Neural progenitor cell (in vitro differentiated cells): Measurements from ENCODE around the gene AMMECR1L. TPM values are rescaled to one million over a fixed set of nuclear protein-coding genes. Genes with fewer than 3 reads are reported as not detected.
A peak's percentile ranks its signal among the peaks of the same experiment; 100 is the strongest.
"Not testable (repeated sequence)": the region's sequence is repeated elsewhere in the genome, so short reads cannot be mapped to it uniquely, and the experiment has no call there.

Experiments used
- DNase-seq: peaks from one replicate; pipeline ENCODE4 v3.0.0-alpha.2; 2016; ENCODE audit warnings: low spot score
- H2AFZ ChIP-seq: fragments of 200-600 bp; sonication (generic); replicated peaks from 2 replicates; pipeline ENCODE4 v1.6.1; 2016; ENCODE audit warnings: antibody characterized with exemption
- H3F3A ChIP-seq: fragments of 200-600 bp; sonication (generic); 2 replicates; pipeline ENCODE4 v1.6.1; 2016; ENCODE audit warnings: antibody characterized with exemption, low read depth
- H3K27ac ChIP-seq: fragments of 200-600 bp; sonication (generic); 2 replicates; pipeline ENCODE4 v1.5.1; 2016; ENCODE audit warnings: mild to moderate bottlenecking
- H3K27me3 ChIP-seq: fragments of 200-600 bp; sonication (generic); 2 replicates; pipeline ENCODE4 v1.6.1; 2016; ENCODE audit warnings: mild to moderate bottlenecking, moderate library complexity
- H3K36me3 ChIP-seq: fragments of 200-600 bp; sonication (generic); 2 replicates; pipeline ENCODE4 v1.5.1; 2016
- H3K4me1 ChIP-seq: fragments of 200-600 bp; sonication (generic); 2 replicates; pipeline ENCODE4 v1.6.1; 2016; ENCODE audit warnings: mixed run types
- H3K4me2 ChIP-seq: fragments of 200-600 bp; sonication (generic); 2 replicates; pipeline ENCODE4 v1.6.1; 2016
- H3K4me3 ChIP-seq: fragments of 200-600 bp; sonication (generic); 2 replicates; pipeline ENCODE4 v1.5.1; 2016
- H3K79me2 ChIP-seq: fragments of 200-600 bp; sonication (generic); 2 replicates; pipeline ENCODE4 v1.6.1; 2016; ENCODE audit warnings: low read depth
- H3K9ac ChIP-seq: fragments of 200-600 bp; sonication (generic); 2 replicates; pipeline ENCODE4 v1.6.1; 2016
- H3K9me3 ChIP-seq: fragments of 200-600 bp; sonication (generic); 2 replicates; pipeline ENCODE4 v1.5.1; 2016; ENCODE audit warnings: low read depth
- H4K20me1 ChIP-seq: fragments of 200-600 bp; sonication (generic); 2 replicates; pipeline ENCODE4 v1.6.1; 2016; ENCODE audit warnings: low read depth
- H3K27ac Mint-ChIP-seq: 3 replicates; pipeline ENCODE4 v1.8.0; 2021; ENCODE audit warnings: mixed read lengths
- H3K27me3 Mint-ChIP-seq: 2 replicates; pipeline ENCODE4 v1.8.0; 2022; ENCODE audit warnings: low read depth, mild to moderate bottlenecking, inconsistent platforms, moderate library complexity, mixed read lengths; ENCODE audit not compliant: insufficient read depth
- H3K36me3 Mint-ChIP-seq: 3 replicates; pipeline ENCODE4 v1.8.0; 2021; ENCODE audit warnings: mixed read lengths
- H3K4me1 Mint-ChIP-seq: 3 replicates; pipeline ENCODE4 v1.8.0; 2021; ENCODE audit warnings: mixed read lengths
- H3K4me3 Mint-ChIP-seq: 3 replicates; pipeline ENCODE4 v1.8.0; 2021; ENCODE audit warnings: mild to moderate bottlenecking, moderate library complexity, mixed read lengths
- H3K9me3 Mint-ChIP-seq: 3 replicates; pipeline ENCODE4 v1.8.0; 2020; ENCODE audit warnings: mixed read lengths
- CTCF ChIP-seq: fragments of 200-600 bp; sonication (generic); IDR thresholded peaks from 2 replicates; pipeline ENCODE4 v1.5.1; 2017; ENCODE audit warnings: antibody characterized with exemption, mild to moderate bottlenecking
- EZH2 ChIP-seq: fragments of 200-600 bp; sonication (generic); IDR thresholded peaks from 2 replicates; pipeline ENCODE4 v1.6.1; 2017; ENCODE audit warnings: antibody characterized with exemption, mild to moderate bottlenecking, moderate library complexity
- EZH2phosphoT487 ChIP-seq: fragments of 200-600 bp; sonication (generic); IDR thresholded peaks from 2 replicates; pipeline ENCODE4 v1.6.1; 2017; ENCODE audit warnings: antibody characterized with exemption
- total RNA-seq: library from RNA; depleted of rRNA; stranded (reverse); fragments of >200 nt; gene quantifications from 2 replicates; pipeline ENCODE4 v1.2.3, GENCODE V29; 2015; ENCODE audit warnings: low replicate concordance

The AMMECR1L gene
- total RNA-seq: 19.0 and 21.0 TPM in 2 replicates

GRCh38 chr2:127885780-127886592 is at the start of gene AMMECR1L:
AMMECR1L (minus strand) TSS chr2:127885956; CDS start chr2:127874234, 11,722 bp downstream.
- peaks cover 18% of the 10 kb centered on the region for H3K36me3 ChIP-seq
- H3K4me3 ChIP-seq: peak within 1 kb of the TSS; percentile 87
- peaks cover 57% of the 10 kb centered on the region for H3K79me2 ChIP-seq
- H3K4me2 ChIP-seq: peak within 1 kb of the TSS; percentile 93
- H3K9ac ChIP-seq: peak within 1 kb of the TSS; percentile 54
- peak within 1 kb of the TSS; percentile 92 for H3K27ac ChIP-seq
- H3K4me1 Mint-ChIP-seq: peaks cover 27% of the 10 kb centered on the region
- H3K9me3 Mint-ChIP-seq, H3F3A ChIP-seq, H3K9me3 ChIP-seq, H3K36me3 Mint-ChIP-seq, H3K27me3 ChIP-seq, H3K27me3 Mint-ChIP-seq: not testable (repeated sequence)
- peak within 1 kb of the TSS; percentile 88 for H3K27ac Mint-ChIP-seq
- DNase-seq: peak; percentile 82
- peak within 1 kb of the TSS; percentile 93 for H2AFZ ChIP-seq
- H4K20me1 ChIP-seq: peaks cover 30% of the 10 kb centered on the region
- peak within 1 kb of the TSS; percentile 91 for H3K4me3 Mint-ChIP-seq
- H3K4me1 ChIP-seq: peaks cover 20% of the 10 kb centered on the region

GRCh38 chr2:127935337-127935736 is 49.6 kb upstream of the AMMECR1L start:
- no peaks in the 10 kb centered on the region for H3K27me3 ChIP-seq
- no peaks in the 10 kb centered on the region for H3K36me3 ChIP-seq
- no peak overlapping the region for H3K9ac ChIP-seq
- H3K4me3 Mint-ChIP-seq: no peak overlapping the region
- H3K27ac Mint-ChIP-seq: no peak overlapping the region
- no peaks in the 10 kb centered on the region for H3K4me1 Mint-ChIP-seq
- no peak overlapping the region for H3K4me2 ChIP-seq
- DNase-seq: no peak
- no peak overlapping the region for H3K4me3 ChIP-seq
- TF ChIP-seq CTCF (no peak), EZH2phosphoT487 (no peak), EZH2 (no peak)
- peaks cover 5% of the 10 kb centered on the region for H3F3A ChIP-seq
- no peaks in the 10 kb centered on the region for H3K9me3 Mint-ChIP-seq
- no peak overlapping the region for H3K27ac ChIP-seq
- H3K4me1 ChIP-seq: no peaks in the 10 kb centered on the region
- no peaks in the 10 kb centered on the region for H4K20me1 ChIP-seq
- H2AFZ ChIP-seq: no peak overlapping the region
- no peaks in the 10 kb centered on the region for H3K9me3 ChIP-seq
- no peaks in the 10 kb centered on the region for H3K79me2 ChIP-seq
- H3K27me3 Mint-ChIP-seq: no peaks in the 10 kb centered on the region
- no peaks in the 10 kb centered on the region for H3K36me3 Mint-ChIP-seq

- H2AFZ ChIP-seq: no peak overlapping the region
- no peaks in the 10 kb centered on the region for H3K4me1 ChIP-seq
- H3K4me3 Mint-ChIP-seq: no peak overlapping the region
- H3K4me2 ChIP-seq: no peak overlapping the region
- no peak overlapping the region for H3K9ac ChIP-seq
- H3K9me3 ChIP-seq: no peaks in the 10 kb centered on the region
- no peaks in the 10 kb centered on the region for H4K20me1 ChIP-seq
- H3K79me2 ChIP-seq: no peaks in the 10 kb centered on the region
- no peaks in the 10 kb centered on the region for H3K27me3 Mint-ChIP-seq
- H3K4me3 ChIP-seq: no peak overlapping the region
- peaks cover 5% of the 10 kb centered on the region for H3F3A ChIP-seq
- H3K27ac Mint-ChIP-seq: no peak overlapping the region
- H3K36me3 Mint-ChIP-seq: no peaks in the 10 kb centered on the region
- no peak for TF ChIP-seq EZH2
- no peak for TF ChIP-seq EZH2phosphoT487
- no peak for TF ChIP-seq CTCF
- no peak overlapping the region for H3K27ac ChIP-seq
- DNase-seq: no peak
- no peaks in the 10 kb centered on the region for H3K27me3 ChIP-seq
- H3K9me3 Mint-ChIP-seq: no peaks in the 10 kb centered on the region
- H3K36me3 ChIP-seq: no peaks in the 10 kb centered on the region
- no peaks in the 10 kb centered on the region for H3K4me1 Mint-ChIP-seq
Observed at GRCh38 chr2:127932199-127932876, 46.6 kb upstream of the AMMECR1L start.

- Mint-ChIP-seq H3K9me3 (no peaks in the 10 kb centered on the region), H3K4me1 (no peaks in the 10 kb centered on the region)
Observed at GRCh38 chr2:127929449-127929848, 43.7 kb upstream of the AMMECR1L start.

More at GRCh38 chr2:127929449-127929848, 43.7 kb upstream of the AMMECR1L start:
- Histone ChIP-seq H3K4me1 (no peaks in the 10 kb centered on the region), H3K4me3 (no peak overlapping the region), H3K36me3 (no peaks in the 10 kb centered on the region), H3K27me3 (no peaks in the 10 kb centered on the region), H3K9ac (no peak overlapping the region), H4K20me1 (no peaks in the 10 kb centered on the region), H3K27ac (no peak overlapping the region), H3K9me3 (no peaks in the 10 kb centered on the region), H2AFZ (no peak overlapping the region), H3F3A (no peaks in the 10 kb centered on the region), H3K79me2 (no peaks in the 10 kb centered on the region), H3K4me2 (no peak overlapping the region)
- Mint-ChIP-seq H3K27me3 (no peaks in the 10 kb centered on the region), H3K27ac (no peak overlapping the region), H3K4me3 (no peak overlapping the region), H3K36me3 (no peaks in the 10 kb centered on the region)
- DNase-seq: no peak
- TF ChIP-seq EZH2 (no peak), CTCF (no peak)
